ENCODE results near the gene RPL36AL.

DNA sequence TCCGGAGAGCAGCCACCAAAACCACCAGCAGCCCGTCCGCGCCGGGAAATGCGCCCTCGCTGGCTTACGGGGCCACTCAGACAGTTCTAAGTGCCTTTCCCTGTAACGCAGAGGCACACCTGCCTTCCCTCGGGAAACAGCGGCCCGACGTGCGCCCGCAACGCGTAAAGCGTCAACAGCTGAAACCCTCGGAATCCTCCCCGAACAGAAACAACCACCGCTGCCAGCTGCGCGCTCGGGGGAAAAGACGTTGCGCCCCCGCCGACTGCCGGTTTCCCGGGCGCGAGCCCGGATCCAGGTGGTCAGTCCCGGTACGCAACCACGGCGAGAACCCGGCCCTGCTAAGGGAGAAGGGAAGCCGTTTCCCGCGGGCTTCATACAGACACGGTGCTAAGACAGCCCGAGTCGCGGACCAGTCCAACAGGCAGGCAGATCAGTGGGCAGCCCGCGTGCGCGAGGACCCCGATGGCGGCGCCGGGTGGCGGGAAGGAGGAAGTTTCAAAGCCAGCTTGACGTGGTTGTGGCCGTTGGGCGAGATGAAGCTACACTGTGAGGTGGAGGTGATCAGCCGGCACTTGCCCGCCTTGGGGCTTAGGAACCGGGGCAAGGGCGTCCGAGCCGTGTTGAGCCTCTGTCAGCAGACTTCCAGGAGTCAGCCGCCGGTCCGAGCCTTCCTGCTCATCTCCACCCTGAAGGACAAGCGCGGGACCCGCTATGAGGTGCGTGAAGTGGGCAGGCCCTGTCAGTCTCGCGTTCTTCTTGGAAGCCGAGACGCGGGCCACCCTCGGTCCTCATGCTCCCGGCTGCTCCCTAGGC lies 21.7 kb downstream of the RPL36AL start, which contains the start of gene LRR1:
- TF ChIP-seq, protein P1, sequence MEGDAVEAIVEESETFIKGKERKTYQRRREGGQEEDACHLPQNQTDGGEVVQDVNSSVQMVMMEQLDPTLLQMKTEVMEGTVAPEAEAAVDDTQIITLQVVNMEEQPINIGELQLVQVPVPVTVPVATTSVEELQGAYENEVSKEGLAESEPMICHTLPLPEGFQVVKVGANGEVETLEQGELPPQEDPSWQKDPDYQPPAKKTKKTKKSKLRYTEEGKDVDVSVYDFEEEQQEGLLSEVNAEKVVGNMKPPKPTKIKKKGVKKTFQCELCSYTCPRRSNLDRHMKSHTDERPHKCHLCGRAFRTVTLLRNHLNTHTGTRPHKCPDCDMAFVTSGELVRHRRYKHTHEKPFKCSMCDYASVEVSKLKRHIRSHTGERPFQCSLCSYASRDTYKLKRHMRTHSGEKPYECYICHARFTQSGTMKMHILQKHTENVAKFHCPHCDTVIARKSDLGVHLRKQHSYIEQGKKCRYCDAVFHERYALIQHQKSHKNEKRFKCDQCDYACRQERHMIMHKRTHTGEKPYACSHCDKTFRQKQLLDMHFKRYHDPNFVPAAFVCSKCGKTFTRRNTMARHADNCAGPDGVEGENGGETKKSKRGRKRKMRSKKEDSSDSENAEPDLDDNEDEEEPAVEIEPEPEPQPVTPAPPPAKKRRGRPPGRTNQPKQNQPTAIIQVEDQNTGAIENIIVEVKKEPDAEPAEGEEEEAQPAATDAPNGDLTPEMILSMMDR (optimal IDR thresholded peaks at IDR 0.05 in 1 of 3, IDR thresholded peaks at IDR 0.05 in 1 of 3, conservative IDR thresholded peaks at IDR 0.05 in 1 of 3; ENCODE audit: extremely low read depth in 1 of 3, insufficient read depth in 2 of 3, low read length in 3 of 3) = no peak
- no peak for TF ChIP-seq EZH2 (IDR thresholded peaks at IDR 0.05; ENCODE audit: low read length)

Measured in keratinocyte (primary cell).